GM18951 (cell line): ENCODE data around the gene KLK11.

Experiments
- POLR2A ChIP-seq: IDR thresholded peaks from 4 replicates; pipeline ENCODE4 v1.6.1; 2011; ENCODE audit warnings: mild to moderate bottlenecking; ENCODE audit not compliant: insufficient read length, insufficient read depth; ENCODE audit errors: extremely low read depth
- in situ Hi-C: fragments of 300-500 bp; cut with MboI; formaldehyde crosslinking; loops from one replicate; pipeline ENCODE4 v1.12.0; 2022; ENCODE audit warnings: low sequenced_read_pairs, mixed read lengths, inconsistent platforms; ENCODE audit not compliant: unreplicated experiment

The KLK11 gene

DNA sequence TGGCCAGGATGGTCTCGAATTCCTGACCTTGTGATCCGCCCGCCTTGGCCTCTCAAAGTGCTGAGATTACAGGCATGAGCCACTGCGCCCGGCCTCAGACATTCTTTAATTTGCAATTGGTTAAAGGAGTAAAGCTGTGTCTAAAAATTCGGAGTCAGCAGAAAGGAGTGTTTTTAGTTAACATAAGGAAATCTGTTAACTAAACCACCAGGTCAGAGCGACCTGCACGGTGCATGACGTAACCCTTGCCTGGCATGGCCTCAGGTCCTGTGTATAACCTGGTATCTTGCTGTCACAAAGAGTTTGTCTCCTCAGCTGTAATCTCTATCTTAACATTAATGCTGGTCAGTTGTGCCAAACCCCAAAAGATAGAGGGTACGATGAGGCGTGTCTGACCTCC, 17.9 kb upstream of the KLK11 start:
- in situ Hi-C loops = no loop called here
- no peak for TF ChIP-seq POLR2A

DNA sequence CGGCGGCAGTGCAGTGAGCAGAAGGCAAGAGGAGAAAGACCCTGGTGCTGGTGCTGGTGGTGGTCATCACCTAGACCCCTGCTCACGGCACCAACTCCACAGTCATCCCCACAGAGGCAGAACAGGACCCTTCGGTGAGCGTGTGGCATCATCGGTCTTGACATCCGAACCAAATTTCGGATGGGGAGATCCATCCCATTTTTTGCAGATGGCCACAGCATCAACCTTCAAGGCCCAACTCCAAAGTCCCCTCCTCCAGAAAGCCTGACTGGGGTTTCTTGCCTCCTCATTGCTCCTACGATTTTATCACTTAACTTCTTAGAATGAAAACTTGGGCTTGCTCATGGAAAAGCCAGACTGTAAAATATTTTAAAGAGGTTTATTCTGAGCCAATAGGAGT, 17.1 kb upstream of the KLK11 start:
- in situ Hi-C loops = no loop called here
- no peak for TF ChIP-seq POLR2A

DNA sequence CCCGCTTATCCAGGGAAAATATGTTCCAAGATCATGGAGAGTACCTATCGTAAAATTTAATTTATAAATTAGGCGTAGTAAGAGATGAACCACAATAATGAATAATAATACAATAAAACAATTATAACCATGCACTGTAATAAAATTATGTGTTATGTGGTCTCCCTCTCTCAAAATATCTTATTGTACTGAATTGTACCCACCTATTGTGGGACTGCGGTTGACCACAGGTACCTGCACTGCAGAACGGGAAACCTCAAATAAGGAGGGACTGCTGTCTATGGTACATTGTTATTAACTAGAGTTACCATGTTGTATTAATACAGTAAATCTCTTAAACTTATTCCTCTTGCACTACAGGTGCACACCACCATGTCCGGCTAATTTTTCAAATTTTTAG, 13.7 kb upstream of the KLK11 start:
- TF ChIP-seq POLR2A = no peak
- in situ Hi-C loops = no loop called here

DNA sequence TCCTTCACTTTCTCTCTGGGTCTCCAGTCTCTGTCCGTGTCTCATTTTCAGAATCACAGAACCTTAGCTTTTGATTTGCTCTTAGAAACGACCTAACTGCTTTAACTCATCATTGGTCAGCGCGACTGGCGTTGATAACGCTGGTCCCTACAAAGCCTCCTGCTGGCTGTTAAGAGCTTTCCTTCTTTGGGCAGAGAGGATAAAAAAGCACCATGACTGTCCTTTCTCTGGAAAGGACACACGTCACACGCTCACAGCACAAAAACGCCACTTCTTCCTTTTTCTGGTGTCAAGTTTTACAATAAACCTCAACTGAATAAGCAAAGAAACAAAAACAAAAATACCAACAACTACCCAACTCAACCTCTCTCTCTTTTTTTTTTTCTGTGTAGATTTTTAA, 10.1 kb upstream of the KLK11 start:
- TF ChIP-seq POLR2A = no peak
- in situ Hi-C loops = no loop called here

DNA sequence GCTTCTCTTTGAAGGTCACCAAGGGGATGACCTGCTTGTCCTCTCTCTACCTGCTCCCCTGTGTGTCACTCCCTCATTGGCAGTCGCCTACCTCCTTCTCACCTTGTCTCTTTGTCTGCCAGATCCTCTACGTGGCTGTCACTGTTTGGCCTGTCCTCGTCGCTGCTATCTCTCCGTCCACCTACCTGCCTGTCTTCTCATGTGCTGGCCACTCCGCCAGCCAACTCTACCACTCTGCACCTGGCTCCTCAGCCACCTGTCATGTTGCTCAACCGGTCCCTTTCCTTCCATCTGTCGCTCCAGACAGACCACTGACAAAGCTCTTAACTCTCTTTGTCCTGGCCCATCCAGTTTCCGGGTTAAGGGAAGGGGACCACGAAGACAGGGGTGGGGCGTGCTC, 8.3 kb upstream of the KLK11 start, which contains the start of gene KLK12:
Gene KLK12 (minus strand): TSS at position 299 of the 400 bp plus-strand sequence. CDS start 381 bp downstream, outside the sequence.
- in situ Hi-C loops = no loop called here
- TF ChIP-seq POLR2A = no peak

DNA sequence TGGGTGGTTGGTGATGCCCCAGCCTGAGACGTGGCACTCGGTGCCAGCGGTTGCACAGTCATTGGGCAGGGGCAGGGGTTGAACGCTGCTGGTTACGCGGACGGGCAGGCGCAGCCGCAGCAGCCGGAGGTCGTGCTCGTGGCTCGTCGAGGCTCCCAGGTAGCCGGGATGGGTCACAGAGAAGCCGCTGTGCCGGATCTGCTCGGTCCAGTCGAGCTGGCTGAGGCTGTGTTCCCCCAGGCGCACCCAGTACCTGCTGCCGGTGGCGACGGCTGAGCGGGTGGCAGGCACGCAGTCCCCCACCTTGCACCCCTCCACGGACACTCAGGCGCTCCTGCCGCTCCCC, 5.4 kb upstream of the KLK11 start:
- in situ Hi-C loops = no loop called here
- no peak for TF ChIP-seq POLR2A

DNA sequence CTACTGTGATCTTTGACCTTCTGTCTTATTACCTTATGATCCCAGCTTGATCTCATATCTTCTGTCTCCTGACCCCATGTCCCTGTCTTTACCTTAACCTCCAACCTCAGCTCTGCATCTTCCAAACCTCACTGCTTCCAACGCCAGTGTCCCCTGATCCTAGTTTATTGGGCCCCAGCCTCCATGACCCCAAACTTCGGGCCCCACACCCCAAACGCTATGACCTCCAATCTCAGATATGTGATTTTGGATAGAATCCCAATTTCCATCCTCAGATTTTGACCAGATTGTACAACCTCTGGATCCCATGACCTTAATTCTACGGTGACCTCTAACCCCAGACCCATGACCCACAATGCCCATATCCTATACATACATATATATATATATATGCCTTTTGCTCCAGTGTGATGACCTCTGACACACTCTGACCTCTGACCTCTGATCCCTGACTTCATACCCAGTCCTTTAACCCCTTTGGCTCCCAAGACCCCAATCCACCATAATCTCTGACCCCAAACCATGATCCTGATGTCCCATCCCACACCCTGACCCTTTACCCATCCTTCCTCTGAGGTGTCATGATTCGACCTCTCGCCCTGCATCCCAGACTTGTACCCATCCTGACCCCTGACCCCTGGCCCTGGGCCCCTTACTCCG, 4.9 kb upstream of the KLK11 start:
- in situ Hi-C loops = no loop called here
- TF ChIP-seq POLR2A = no peak

DNA sequence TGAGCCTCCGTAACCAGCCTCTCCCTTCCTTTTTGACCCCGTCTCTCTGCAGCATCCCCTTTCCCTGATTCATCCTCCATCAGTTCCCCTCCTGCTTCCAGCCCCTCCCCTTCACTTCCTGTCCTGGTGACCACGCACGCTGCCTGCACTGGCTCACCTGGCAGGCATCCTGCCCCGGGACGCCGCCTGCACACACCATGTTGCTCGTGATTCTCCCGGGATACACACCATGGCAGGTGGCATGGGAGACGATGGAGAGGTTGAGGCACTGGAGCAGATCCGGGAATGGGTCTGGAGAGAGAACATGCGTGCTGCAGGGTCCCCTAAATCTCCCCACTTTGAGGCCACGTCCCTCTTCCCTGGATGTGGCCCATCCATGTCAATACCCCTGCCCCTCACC, 4.2 kb upstream of the KLK11 start:
- TF ChIP-seq POLR2A = no peak
- in situ Hi-C loops = no loop called here

DNA sequence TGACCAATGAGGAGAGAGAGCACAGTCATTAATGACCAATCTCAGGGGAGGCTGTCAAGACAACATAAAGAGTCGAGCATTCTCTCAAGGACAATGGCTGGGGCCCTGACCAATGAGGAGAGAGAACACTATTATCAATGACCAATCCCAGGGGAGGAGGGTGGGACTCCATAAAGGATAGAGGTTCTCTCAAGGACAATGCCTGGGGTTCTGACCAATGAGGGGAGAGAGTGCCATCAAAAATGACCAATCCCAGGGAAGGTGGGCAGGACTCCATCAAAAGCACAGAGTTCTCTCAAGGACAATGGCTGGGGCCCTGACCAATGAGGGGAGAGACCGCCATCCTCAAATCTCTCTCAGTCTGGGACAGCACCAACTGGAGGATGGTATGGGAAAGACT, 3.3 kb upstream of the KLK11 start:
- in situ Hi-C loops = no loop called here
- no peak for TF ChIP-seq POLR2A

DNA sequence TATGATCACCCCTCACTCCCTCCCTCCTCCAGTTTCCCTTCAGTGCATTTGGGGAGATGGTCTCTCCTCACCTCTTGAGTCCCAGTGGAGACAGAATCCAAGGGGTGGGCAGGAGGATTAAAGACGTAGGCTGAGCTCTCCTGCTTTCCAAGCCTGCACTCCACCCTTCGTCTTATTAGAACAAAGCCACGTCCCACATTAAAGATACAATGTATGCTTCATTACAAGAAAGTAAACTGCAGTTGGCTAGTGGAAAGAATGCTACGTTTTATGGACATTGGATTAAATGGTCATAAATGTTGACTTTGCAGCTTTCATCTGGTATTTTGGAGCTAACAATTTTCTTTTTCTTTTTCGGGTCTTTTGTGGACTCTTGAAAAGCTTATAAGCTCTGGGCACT, 1.5 kb upstream of the KLK11 start:
- in situ Hi-C loops = no loop called here

DNA sequence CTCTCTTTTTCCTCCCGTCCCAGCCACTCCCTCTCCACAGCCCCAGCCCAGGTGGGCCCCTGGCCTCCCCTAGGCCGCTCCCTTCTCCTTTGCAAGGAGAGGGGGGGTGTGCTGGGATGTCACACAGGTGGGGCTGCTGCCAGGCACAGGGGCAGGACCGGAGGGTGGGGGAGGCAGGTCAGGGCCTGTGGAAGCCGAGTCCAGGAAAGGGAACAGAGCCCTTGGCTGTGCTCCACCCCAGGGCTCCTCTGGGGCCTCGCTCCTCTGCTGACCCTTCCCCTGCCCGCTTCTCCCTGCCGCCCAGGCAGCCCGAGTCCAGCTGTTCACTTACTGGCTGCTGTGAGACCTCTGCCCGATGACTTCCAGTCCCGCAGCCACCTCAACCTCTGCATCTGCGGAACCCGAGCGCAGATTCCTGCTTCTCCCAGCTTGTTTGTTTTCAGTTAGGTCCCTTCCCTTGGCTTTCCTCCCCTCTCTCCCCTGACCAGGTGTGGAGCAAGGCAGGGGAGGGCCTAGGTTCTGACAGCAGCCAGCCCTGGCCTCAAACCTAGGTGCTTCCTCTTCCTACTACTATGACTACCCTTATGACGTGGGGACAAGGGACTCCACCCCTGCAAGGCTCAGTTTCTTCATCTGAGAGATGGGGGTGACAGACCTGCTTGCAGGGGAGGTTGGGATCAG, 850 bp upstream of the KLK11 start:
- TF ChIP-seq POLR2A = no peak
- in situ Hi-C loops = no loop called here

More for the DNA sequence above, 1.5 kb upstream of the KLK11 start:
- TF ChIP-seq POLR2A = no peak

DNA sequence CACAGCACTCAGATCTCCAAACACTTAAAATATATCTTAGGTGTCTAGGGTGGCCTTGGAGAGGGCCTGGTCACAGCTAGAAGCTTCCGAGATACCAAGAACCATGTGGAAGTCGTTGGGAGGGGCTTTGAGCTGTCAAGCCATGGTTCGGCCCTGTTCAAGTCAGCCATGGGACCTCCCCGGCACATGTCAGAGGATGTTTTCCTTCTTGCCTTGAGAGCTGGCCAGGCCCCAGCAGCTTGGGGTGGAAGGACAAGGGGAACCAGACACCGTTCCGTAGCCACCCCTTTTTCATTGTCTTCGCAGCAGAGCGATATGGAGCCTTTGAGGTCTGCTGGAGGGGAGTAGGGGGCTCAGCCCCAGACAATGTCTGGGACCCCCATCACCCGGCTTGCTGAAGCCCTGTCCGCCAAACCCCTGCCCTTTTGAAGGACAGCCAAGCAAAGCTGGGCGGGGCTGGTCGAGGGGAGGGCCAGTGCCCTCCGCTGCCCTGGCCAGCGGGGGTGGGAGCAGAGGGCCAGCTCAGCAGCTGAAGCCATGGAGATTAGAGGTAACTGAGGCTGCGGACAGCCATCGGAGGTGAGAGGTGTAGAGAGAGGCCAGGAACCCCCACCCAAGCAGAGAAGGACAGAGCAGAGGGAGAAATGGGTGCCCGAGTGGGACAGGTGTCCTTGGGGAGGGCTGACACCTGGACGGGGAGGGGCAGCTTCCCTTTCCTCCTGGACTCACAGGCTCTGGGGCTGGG, 435 bp downstream of the KLK11 start:
- TF ChIP-seq POLR2A = no peak
- in situ Hi-C loops = no loop called here

DNA sequence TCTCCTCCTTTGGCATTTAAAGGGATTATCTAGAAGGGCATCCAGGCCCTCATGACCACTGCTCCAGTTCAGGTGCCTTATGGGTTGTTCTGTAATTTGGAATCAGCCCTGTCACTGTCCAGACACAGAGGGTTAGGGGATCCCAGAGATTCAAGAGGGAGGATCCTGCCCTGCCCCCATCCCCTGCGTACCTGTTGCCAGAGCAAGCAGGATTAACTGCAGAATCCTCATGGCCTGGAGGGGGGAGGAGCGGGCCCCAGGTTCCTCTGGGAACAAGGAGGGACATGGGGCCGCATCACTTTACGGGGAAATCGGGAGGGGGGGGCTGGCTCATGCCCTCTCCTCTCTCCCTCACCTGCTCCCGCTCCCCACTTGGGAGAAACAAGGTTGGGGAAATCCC, 1.0 kb downstream of the KLK11 start:
- in situ Hi-C loops = no loop called here
- no peak for TF ChIP-seq POLR2A

DNA sequence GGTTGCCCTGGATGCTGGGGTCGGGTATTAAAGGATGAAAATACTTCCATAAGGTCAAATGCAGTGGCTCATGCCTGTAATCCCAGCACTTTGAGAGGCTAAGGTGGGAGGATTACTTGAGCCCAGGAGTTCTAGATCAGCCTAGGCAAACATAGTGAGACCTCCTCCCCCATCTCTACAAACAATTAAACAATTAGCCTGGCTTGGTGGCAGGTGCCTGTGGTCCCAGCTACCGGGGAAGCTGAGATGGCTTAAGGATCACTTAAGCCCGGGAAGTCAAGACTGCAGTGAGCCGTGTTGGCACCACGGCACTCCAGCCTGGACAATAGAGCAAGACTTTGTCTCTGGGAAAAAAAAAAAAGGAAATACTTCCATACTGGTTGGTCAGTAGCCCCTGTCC, 1.5 kb downstream of the KLK11 start:
- in situ Hi-C loops = no loop called here
- TF ChIP-seq POLR2A = no peak
